ENCODE results near the gene IQGAP3.

- TF ChIP-seq CTCF (IDR thresholded peaks at IDR 0.05) (no peak), POLR2A (IDR thresholded peaks at IDR 0.05; ENCODE audit: low read depth) (no peak), POLR2AphosphoS5 (IDR thresholded peaks at IDR 0.05) (no peak)
Observed at GRCh38 chr1:156503698-156504437, 68.5 kb downstream of the IQGAP3 start.

Data from esophagus muscularis mucosa (tissue), 3 donors.